HepG2 (cell line): Measurements from ENCODE around the gene CMC1. TPM values are rescaled to one million over a fixed set of nuclear protein-coding genes. Genes with fewer than 3 reads are reported as not detected.

ENCODE experiments used
- ATAC-seq: fragments of 200-7000 bp; cut with Tn5 transposase; 3 replicates; pipeline ENCODE4 v1.9.1; 2020; ENCODE audit warnings: mild to moderate bottlenecking, moderate library complexity
- BruUV-seq: library from RNA; stranded (reverse); fragments of 400-500 nt; replicated peaks from 2 replicates; lab custom pipeline; 2021; lab: Mats Ljungman, UMichigan
- CTCF ChIA-PET: fragments of 300-600 bp; formaldehyde crosslinking; extraction: SDS; loops from one replicate; lab custom pipeline; 2021; ENCODE audit warnings: low total read pairs, inconsistent platforms, low intra/inter-chr PET ratio; lab: Yijun Ruan, JAX
- POLR2A ChIA-PET: fragments of 350-600 bp; sonication (Branson Sonifier 250); formaldehyde crosslinking; loops from one replicate; lab custom pipeline; 2020; ENCODE audit warnings: antibody characterized with exemption, inconsistent platforms; lab: Yijun Ruan, JAX
- DNase-seq: peaks from one replicate; pipeline ENCODE4 v3.0.0-alpha.2; 2015; ENCODE audit warnings: low spot score
- FAIRE-seq: peaks from 3 replicates; lab custom pipeline; 2011; peaks lifted over from hg19 to GRCh38; lab: Jason Lieb, UNC
- H2AFZ ChIP-seq: one replicate; pipeline ENCODE4 v1.6.1; 2011; ENCODE audit warnings: low read length, inconsistent platforms
- H3K27ac ChIP-seq: fragments of 300-600 bp; 3 replicates; pipeline ENCODE4 v1.8.0; 2011; ENCODE audit warnings: mixed run types, mild to moderate bottlenecking, mixed read lengths, low read length, inconsistent platforms; ENCODE audit not compliant: insufficient read depth; ENCODE audit errors: extremely low read length
- H3K27me3 ChIP-seq, 2 experiments: fragments of 200-600 bp in 1 of 2; 2 replicates in 1 of 2; 3 replicates in 1 of 2; pipeline versions ENCODE4 v1.6.0 to v1.8.0; 2011; ENCODE audit warnings: low read length in 2 of 2, mild to moderate bottlenecking in 2 of 2, moderate library complexity in 2 of 2, inconsistent platforms in 1 of 2; ENCODE audit not compliant: insufficient read depth in 2 of 2, control insufficient read depth in 1 of 2
- H3K36me3 ChIP-seq, 2 experiments: fragments of 200-600 bp in 1 of 2; replicated peaks in 1 of 2; 2 replicates in 1 of 2; 3 replicates in 1 of 2; pipeline versions ENCODE4 v1.5.1 to v1.8.0; 2011; ENCODE audit warnings: low read length in 2 of 2, inconsistent platforms in 1 of 2; ENCODE audit not compliant: insufficient read depth in 2 of 2, control insufficient read depth in 1 of 2
- H3K4me1 ChIP-seq: 2 replicates; pipeline ENCODE4 v1.5.1; 2012; ENCODE audit warnings: low read length, inconsistent platforms; ENCODE audit not compliant: insufficient read depth
- H3K4me2 ChIP-seq: 2 replicates; pipeline ENCODE4 v1.6.0; 2011; ENCODE audit warnings: low read depth, low read length, inconsistent platforms
- H3K4me3 ChIP-seq, 3 experiments: fragments of 200-600 bp in 1 of 3; sonication (generic), shearing (Covaris generic) in 1 of 3; replicated peaks in 1 of 3; 2 replicates each; pipeline ENCODE4 v1.5.1; 2011 to 2016; ENCODE audit warnings: low read length in 3 of 3, inconsistent platforms in 2 of 3, low read depth in 2 of 3, mild to moderate bottlenecking in 2 of 3, control low read depth in 1 of 3, mixed read lengths in 1 of 3; ENCODE audit not compliant: insufficient read depth in 1 of 3
- H3K79me2 ChIP-seq: one replicate; pipeline ENCODE4 v1.6.1; 2011; ENCODE audit warnings: low read length, inconsistent platforms; ENCODE audit not compliant: insufficient read depth
- H3K9ac ChIP-seq: 2 replicates; pipeline ENCODE4 v1.6.0; 2011; ENCODE audit warnings: mild to moderate bottlenecking, low read depth, low read length, inconsistent platforms; ENCODE audit not compliant: insufficient read depth
- H3K9me3 ChIP-seq: 2 replicates; pipeline ENCODE4 v1.5.1; 2012; ENCODE audit warnings: mild to moderate bottlenecking, low read length
- H4K20me1 ChIP-seq: 2 replicates; pipeline ENCODE4 v1.6.0; 2011; ENCODE audit warnings: inconsistent platforms, mild to moderate bottlenecking, low read length, moderate library complexity; ENCODE audit not compliant: insufficient read depth
- IKZF5 ChIP-seq: IDR thresholded peaks from 2 replicates; pipeline ENCODE4 v1.6.1; 2018; ENCODE audit warnings: missing genetic modification reagents, mild to moderate bottlenecking, missing compliant biosample characterization
- POGZ ChIP-seq: sonication (generic); formaldehyde crosslinking; IDR thresholded peaks from 2 replicates; pipeline ENCODE4 v1.4.0; 2020; ENCODE audit warnings: mild to moderate bottlenecking, missing genetic modification reagents
- ZNF460 ChIP-seq: sonication (generic); formaldehyde crosslinking; IDR thresholded peaks from 2 replicates; pipeline ENCODE4 v1.5.1; 2020; ENCODE audit warnings: missing genetic modification reagents, mild to moderate bottlenecking, borderline replicate concordance
- WGBS: methylation state at CpG from one replicate; pipeline ENCODE4 v1.1.6; 2017; ENCODE audit warnings: low lambda C conversion rate; 5-methylcytosine and 5-hydroxymethylcytosine counted together
- in situ Hi-C: cut with HindIII; loops from 2 replicates; pipeline ENCODE4 v1.10.0; 2017; ENCODE audit warnings: low pct_unique_long_range_greater_than_20kb; ENCODE audit not compliant: extremely low pct_ligation_motif_present
- intact Hi-C: fragments of 100-400 bp; cut with micrococcal nuclease; formaldehyde crosslinking; loops from one replicate; pipeline ENCODE4 v1.10.0; 2022; ENCODE audit not compliant: unreplicated experiment
- polyA plus RNA-seq, 8 experiments: library from polyadenylated mRNA; depleted of rRNA in 3 of 8; stranded (reverse) in 7 of 8; unstranded in 1 of 8; fragments of >200 nt; fragmentation: Illumina TruSeq in 4 of 8; extraction: Trizol in 4 of 8; gene quantifications; 2 replicates each; pipeline versions ENCODE4 v1.2.1 to v1.2.3, GENCODE V29; 2011 to 2016; ENCODE audit warnings: low read depth in 4 of 8, missing spikeins in 1 of 8, mixed read lengths in 1 of 8; ENCODE audit not compliant: insufficient read depth in 1 of 8
- total RNA-seq, 5 experiments: library from RNA; depleted of rRNA; stranded (reverse); fragments of >200 nt; fragmentation: Illumina TruSeq; extraction: Trizol; gene quantifications; 2 replicates each; pipeline ENCODE4 v1.2.3, GENCODE V29; 2016; ENCODE audit warnings: low read depth in 1 of 5
- TF ChIP-seq, protein P1 (sequence below): sonication (generic); formaldehyde crosslinking; IDR thresholded peaks from 2 replicates; pipeline ENCODE4 v1.4.0; 2020; ENCODE audit warnings: missing genetic modification reagents, mild to moderate bottlenecking, borderline replicate concordance
- TF ChIP-seq, protein P2 (sequence below): sonication (generic); formaldehyde crosslinking; IDR thresholded peaks from 2 replicates; pipeline ENCODE4 v1.4.0; 2020; ENCODE audit warnings: missing genetic modification reagents

Gene CMC1
- total and polyA plus RNA-seq, 2 of the 13 experiments (the other 11 are each of a cell fraction or from before 2014, with no cell fraction given) = 22.1 to 29.5 TPM

- H3K4me2 ChIP-seq = no peak overlapping the region
- no peaks in the 10 kb centered on the region for H3K9me3 ChIP-seq
- FAIRE-seq = no peak
- in situ Hi-C loops = no loop called here
- CTCF ChIA-PET = no interaction called here
- H4K20me1 ChIP-seq = no peaks in the 10 kb centered on the region
- no TSS peak for BruUV-seq
- TF ChIP-seq POGZ (CRISPR knock-in tag) (peak; percentile 45; the same call in 1 of the 2 replicates), ZNF460 (CRISPR knock-in tag) (peak; percentile 21; the same call in 1 of the 2 replicates), IKZF5 (CRISPR knock-in tag) (no peak)
- TF ChIP-seq, protein P1, sequence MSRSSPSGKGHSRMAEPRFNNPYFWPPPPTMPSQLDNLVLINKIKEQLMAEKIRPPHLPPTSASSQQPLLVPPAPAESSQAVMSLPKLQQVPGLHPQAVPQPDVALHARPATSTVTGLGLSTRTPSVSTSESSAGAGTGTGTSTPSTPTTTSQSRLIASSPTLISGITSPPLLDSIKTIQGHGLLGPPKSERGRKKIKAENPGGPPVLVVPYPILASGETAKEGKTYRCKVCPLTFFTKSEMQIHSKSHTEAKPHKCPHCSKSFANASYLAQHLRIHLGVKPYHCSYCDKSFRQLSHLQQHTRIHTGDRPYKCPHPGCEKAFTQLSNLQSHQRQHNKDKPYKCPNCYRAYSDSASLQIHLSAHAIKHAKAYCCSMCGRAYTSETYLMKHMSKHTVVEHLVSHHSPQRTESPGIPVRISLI = peak; percentile 45; the same call in 1 of the 2 replicates
- TF ChIP-seq, protein P2, sequence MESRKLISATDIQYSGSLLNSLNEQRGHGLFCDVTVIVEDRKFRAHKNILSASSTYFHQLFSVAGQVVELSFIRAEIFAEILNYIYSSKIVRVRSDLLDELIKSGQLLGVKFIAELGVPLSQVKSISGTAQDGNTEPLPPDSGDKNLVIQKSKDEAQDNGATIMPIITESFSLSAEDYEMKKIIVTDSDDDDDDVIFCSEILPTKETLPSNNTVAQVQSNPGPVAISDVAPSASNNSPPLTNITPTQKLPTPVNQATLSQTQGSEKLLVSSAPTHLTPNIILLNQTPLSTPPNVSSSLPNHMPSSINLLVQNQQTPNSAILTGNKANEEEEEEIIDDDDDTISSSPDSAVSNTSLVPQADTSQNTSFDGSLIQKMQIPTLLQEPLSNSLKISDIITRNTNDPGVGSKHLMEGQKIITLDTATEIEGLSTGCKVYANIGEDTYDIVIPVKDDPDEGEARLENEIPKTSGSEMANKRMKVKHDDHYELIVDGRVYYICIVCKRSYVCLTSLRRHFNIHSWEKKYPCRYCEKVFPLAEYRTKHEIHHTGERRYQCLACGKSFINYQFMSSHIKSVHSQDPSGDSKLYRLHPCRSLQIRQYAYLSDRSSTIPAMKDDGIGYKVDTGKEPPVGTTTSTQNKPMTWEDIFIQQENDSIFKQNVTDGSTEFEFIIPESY (CRISPR knock-in tag) = peak; percentile 83
- TF ChIP-seq, all 625 proteins: peak for 4
- POLR2A ChIA-PET = interaction anchor here (0.9 kb wide), 1 partner anchor 61 kb away, joined by 4 read pairs; no protein-coding TSS in a partner anchor
- Histone ChIP-seq H3K9ac (no peak overlapping the region), H3K27me3 (no peaks in the 10 kb centered on the region; a peak in 1 of 5 replicates), H2AFZ (no peak overlapping the region), H3K36me3 (no peaks in the 10 kb centered on the region), H3K27ac (no peak overlapping the region), H3K4me1 (peaks cover 52% of the 10 kb centered on the region), H3K4me3 (no peak overlapping the region), H3K79me2 (peaks cover 61% of the 10 kb centered on the region)
- DNase-seq (no peak), ATAC-seq (no peak)
- 89% methylated on average over 8 of the region's 8 CpGs for WGBS
- intact Hi-C loops = loop anchor here (5.0 kb wide), 3 partner anchors 83 to 532 kb away; partner anchors contain the start of genes AZI2 and ZCWPW2
Measured at GRCh38 chr3:28244491-28244890, 3.1 kb downstream of the CMC1 start.
